ENCODE results near the gene FASTK.

- TF ChIP-seq EZH2phosphoT487 (IDR thresholded peaks at IDR 0.05; ENCODE audit: insufficient read depth, low read depth) = no peak
- TF ChIP-seq EZH2 (IDR thresholded peaks at IDR 0.05; ENCODE audit: insufficient read depth, poor library complexity, severe bottlenecking) = no peak
These were observed 38.4 kb upstream of the FASTK start for GRCh38 chr7:151119055-151119415.

All from GM23248 (cell line).